ENCODE data around the gene PTCD1.

Gene PTCD1

DNA sequence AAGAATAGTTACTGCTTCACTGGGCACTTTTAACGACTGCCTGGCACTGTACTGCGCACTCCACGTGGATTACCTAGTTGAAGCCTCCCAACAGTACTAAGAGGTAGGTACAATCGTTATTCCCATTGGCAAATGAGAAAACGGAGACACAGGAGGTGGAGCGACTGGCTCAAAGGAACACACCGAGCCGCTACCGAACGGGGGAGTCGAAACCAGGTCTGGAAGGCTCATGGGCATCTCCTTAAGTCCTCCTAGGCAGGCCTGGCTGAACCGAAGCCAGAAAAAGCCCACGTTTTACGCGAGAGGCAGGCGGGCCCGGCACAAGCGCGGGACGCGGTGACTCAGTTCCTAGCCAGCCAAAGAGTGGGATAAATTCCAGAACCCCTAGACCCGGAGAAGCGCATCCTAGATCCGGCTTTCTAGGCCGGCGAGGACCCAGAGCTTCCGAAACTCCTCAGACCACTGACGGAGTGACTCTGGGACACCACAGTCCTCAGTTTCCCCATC lies 30.7 kb downstream of the PTCD1 start:
- Mint-ChIP-seq H3K27ac (peak overlapping the region; percentile 94), H3K4me1 (peaks cover 49% of the 10 kb centered on the region), H3K36me3 (ENCODE audit: low read depth) (peaks cover 53% of the 10 kb centered on the region), H3K9me3 (no peaks in the 10 kb centered on the region), H3K4me3 (peak overlapping the region; percentile 96), H3K27me3 (no peaks in the 10 kb centered on the region)
- ATAC-seq (peak; percentile 27), DNase-seq (peak; percentile 41)

DNA sequence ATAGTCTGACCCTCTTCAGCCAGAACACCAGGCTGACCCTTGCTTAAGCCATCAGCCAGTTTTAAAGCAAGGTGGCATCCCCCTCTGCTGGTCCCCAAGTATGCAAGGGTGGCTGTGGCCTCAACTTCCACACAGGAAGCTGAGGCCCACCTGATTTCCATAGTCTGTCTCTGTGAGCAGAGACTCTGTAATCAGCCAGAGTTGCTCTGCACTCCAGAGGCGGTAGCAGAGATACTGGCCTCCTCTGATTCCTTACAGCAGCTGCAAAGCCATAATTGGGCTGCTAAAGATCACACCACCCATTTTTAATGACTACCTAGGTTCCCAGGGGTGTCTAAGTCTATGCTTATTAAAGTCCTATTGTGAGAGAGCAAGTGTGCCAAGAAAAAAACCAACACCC lies 32.0 kb downstream of the PTCD1 start:
- Mint-ChIP-seq H3K4me1 (peaks cover 49% of the 10 kb centered on the region), H3K9me3 (no peaks in the 10 kb centered on the region), H3K4me3 (peak overlapping the region; percentile 96), H3K36me3 (ENCODE audit: low read depth) (peaks cover 47% of the 10 kb centered on the region), H3K27ac (peak overlapping the region; percentile 94), H3K27me3 (no peaks in the 10 kb centered on the region)
- DNase-seq (no peak), ATAC-seq (no peak)

GRCh38 chr7:99404977-99405320 lies 33.6 kb downstream of the PTCD1 start:
- no peaks in the 10 kb centered on the region for H3K27me3 Mint-ChIP-seq
- ATAC-seq = no peak
- no peak overlapping the region for H3K4me3 Mint-ChIP-seq
- no peak for DNase-seq
- no peak overlapping the region for H3K27ac Mint-ChIP-seq
- H3K9me3 Mint-ChIP-seq = no peaks in the 10 kb centered on the region
- H3K36me3 Mint-ChIP-seq (ENCODE audit: low read depth) = peaks cover 46% of the 10 kb centered on the region
- peaks cover 37% of the 10 kb centered on the region for H3K4me1 Mint-ChIP-seq

GRCh38 chr7:99404235-99404976 lies 34.2 kb downstream of the PTCD1 start:
- peaks cover 42% of the 10 kb centered on the region for H3K36me3 Mint-ChIP-seq (ENCODE audit: low read depth)
- no peaks in the 10 kb centered on the region for H3K27me3 Mint-ChIP-seq
- DNase-seq (no peak), ATAC-seq (no peak)
- peaks cover 34% of the 10 kb centered on the region for H3K4me1 Mint-ChIP-seq
- H3K4me3 Mint-ChIP-seq = no peak overlapping the region
- no peaks in the 10 kb centered on the region for H3K9me3 Mint-ChIP-seq
- H3K27ac Mint-ChIP-seq = peak overlapping the region; percentile 61

GRCh38 chr7:99403764-99404163 lies 34.8 kb downstream of the PTCD1 start:
- Mint-ChIP-seq H3K4me3 (no peak overlapping the region), H3K27ac (peak overlapping the region; percentile 61), H3K36me3 (ENCODE audit: low read depth) (peaks cover 41% of the 10 kb centered on the region), H3K9me3 (no peaks in the 10 kb centered on the region), H3K4me1 (peaks cover 32% of the 10 kb centered on the region), H3K27me3 (no peaks in the 10 kb centered on the region)
- no peak for ATAC-seq
- DNase-seq = no peak

DNA sequence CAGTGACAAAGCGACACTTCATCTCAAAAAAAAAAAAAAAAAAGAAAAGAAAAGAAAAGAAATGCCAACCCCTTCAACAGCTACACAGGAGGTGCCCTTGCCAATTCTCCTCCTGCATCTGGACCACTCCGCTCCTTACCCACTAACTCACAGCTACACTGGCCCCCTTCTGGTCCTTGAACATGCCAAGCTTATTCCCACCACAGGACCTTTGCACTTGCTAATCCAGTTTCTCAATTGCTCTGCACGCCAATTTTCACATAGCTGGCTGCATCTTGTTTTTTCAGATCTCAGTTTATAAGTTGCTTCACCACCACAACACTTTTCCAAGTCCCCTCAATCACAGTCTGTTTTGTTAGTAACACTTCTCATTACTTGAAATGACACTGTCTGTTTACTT lies 35.7 kb downstream of the PTCD1 start:
- H3K27ac Mint-ChIP-seq = peak overlapping the region; percentile 1
- no peaks in the 10 kb centered on the region for H3K27me3 Mint-ChIP-seq
- no peak for ATAC-seq
- peaks cover 33% of the 10 kb centered on the region for H3K4me1 Mint-ChIP-seq
- DNase-seq = no peak
- no peaks in the 10 kb centered on the region for H3K9me3 Mint-ChIP-seq
- H3K4me3 Mint-ChIP-seq = no peak overlapping the region
- peaks cover 45% of the 10 kb centered on the region for H3K36me3 Mint-ChIP-seq (ENCODE audit: low read depth)

- H3K27me3 Mint-ChIP-seq = no peaks in the 10 kb centered on the region
- no peak overlapping the region for H3K27ac Mint-ChIP-seq
- peaks cover 17% of the 10 kb centered on the region for H3K4me1 Mint-ChIP-seq
- no peaks in the 10 kb centered on the region for H3K9me3 Mint-ChIP-seq
- DNase-seq (no peak), ATAC-seq (no peak)
- no peak overlapping the region for H3K4me3 Mint-ChIP-seq
- peaks cover 56% of the 10 kb centered on the region for H3K36me3 Mint-ChIP-seq (ENCODE audit: low read depth)
Measured at GRCh38 chr7:99399597-99399996, 39.0 kb downstream of the PTCD1 start.

- Mint-ChIP-seq H3K27me3 (no peaks in the 10 kb centered on the region), H3K27ac (peak overlapping the region; percentile 74), H3K9me3 (no peaks in the 10 kb centered on the region), H3K36me3 (ENCODE audit: low read depth) (peaks cover 58% of the 10 kb centered on the region), H3K4me3 (no peak overlapping the region), H3K4me1 (peaks cover 17% of the 10 kb centered on the region)
- ATAC-seq (no peak), DNase-seq (no peak)
Measured at GRCh38 chr7:99398891-99399445, 39.6 kb downstream of the PTCD1 start.

- Mint-ChIP-seq H3K9me3 (no peaks in the 10 kb centered on the region), H3K4me1 (peaks cover 25% of the 10 kb centered on the region), H3K27me3 (no peaks in the 10 kb centered on the region), H3K4me3 (peak overlapping the region; percentile 22), H3K27ac (peak overlapping the region; percentile 74), H3K36me3 (ENCODE audit: low read depth) (peaks cover 60% of the 10 kb centered on the region)
- DNase-seq = no peak
- no peak for ATAC-seq
Measured at GRCh38 chr7:99397297-99397983, 41.2 kb downstream of the PTCD1 start.

- H3K4me1 Mint-ChIP-seq = peaks cover 29% of the 10 kb centered on the region
- no peak for DNase-seq
- H3K9me3 Mint-ChIP-seq = no peaks in the 10 kb centered on the region
- H3K36me3 Mint-ChIP-seq (ENCODE audit: low read depth) = peaks cover 62% of the 10 kb centered on the region
- no peak overlapping the region for H3K4me3 Mint-ChIP-seq
- peak overlapping the region; percentile 72 for H3K27ac Mint-ChIP-seq
- ATAC-seq = no peak
- no peaks in the 10 kb centered on the region for H3K27me3 Mint-ChIP-seq
Measured at GRCh38 chr7:99396418-99397296, 41.9 kb downstream of the PTCD1 start.

- no peaks in the 10 kb centered on the region for H3K27me3 Mint-ChIP-seq
- peaks cover 62% of the 10 kb centered on the region for H3K36me3 Mint-ChIP-seq (ENCODE audit: low read depth)
- ATAC-seq (no peak), DNase-seq (no peak)
- peak overlapping the region; percentile 39 for H3K27ac Mint-ChIP-seq
- H3K4me3 Mint-ChIP-seq = no peak overlapping the region
- peaks cover 29% of the 10 kb centered on the region for H3K4me1 Mint-ChIP-seq
- H3K9me3 Mint-ChIP-seq = no peaks in the 10 kb centered on the region
Measured at GRCh38 chr7:99395616-99396327, 42.8 kb downstream of the PTCD1 start.

DNA sequence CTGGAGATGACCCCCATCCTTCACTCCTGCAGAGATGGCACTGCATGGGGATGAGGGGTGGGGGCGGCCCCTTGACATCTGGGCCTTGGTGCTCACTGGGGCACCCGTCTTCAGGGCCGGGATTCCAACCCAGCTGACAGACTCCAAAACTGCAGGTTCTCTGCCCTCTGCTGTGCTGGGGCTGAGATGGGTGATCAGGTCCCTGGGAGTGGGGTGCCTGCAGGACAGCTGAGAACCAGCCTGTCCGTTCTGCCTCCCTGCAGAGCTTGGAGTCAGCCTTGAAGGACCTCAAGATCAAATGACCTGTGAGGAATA lies 44.5 kb downstream of the PTCD1 start:
- no peaks in the 10 kb centered on the region for H3K27me3 Mint-ChIP-seq
- peaks cover 61% of the 10 kb centered on the region for H3K36me3 Mint-ChIP-seq (ENCODE audit: low read depth)
- H3K4me1 Mint-ChIP-seq = peaks cover 29% of the 10 kb centered on the region
- DNase-seq (no peak), ATAC-seq (no peak)
- no peaks in the 10 kb centered on the region for H3K9me3 Mint-ChIP-seq
- no peak overlapping the region for H3K27ac Mint-ChIP-seq
- H3K4me3 Mint-ChIP-seq = no peak overlapping the region

- Mint-ChIP-seq H3K27ac (peak overlapping the region; percentile 80), H3K27me3 (no peaks in the 10 kb centered on the region), H3K36me3 (ENCODE audit: low read depth) (peaks cover 58% of the 10 kb centered on the region), H3K4me3 (peak overlapping the region; percentile 46), H3K9me3 (no peaks in the 10 kb centered on the region), H3K4me1 (peaks cover 29% of the 10 kb centered on the region)
- DNase-seq = no peak
- ATAC-seq = no peak
Measured at GRCh38 chr7:99393355-99394187, 45.0 kb downstream of the PTCD1 start.

Measured in activated naive CD8-positive, alpha-beta T cell treated with anti-CD3 and anti-CD28 coated beads, Interleukin-2, amount 50 U/mL, for 24 hours (primary cell).